Prostate gland (tissue), 2 donors: Measurements from ENCODE around the gene FBXW7. TPM values are rescaled to one million over a fixed set of nuclear protein-coding genes. Genes with fewer than 3 reads are reported as not detected.
A peak's percentile ranks its signal among the peaks of the same experiment; 100 is the strongest.

Source experiments
- DNase-seq: peaks from one replicate; pipeline ENCODE4 v3.0.0-alpha.2; 2019; ENCODE audit warnings: low spot score
- H3K27ac ChIP-seq, 2 donors: fragments of 200-600 bp; sonication (generic); 2 replicates each; pipeline ENCODE4 v1.5.1; 2017 to 2019
- H3K27me3 ChIP-seq: fragments of 200-600 bp; sonication (generic); replicated peaks from 2 replicates; pipeline ENCODE4 v1.5.1; 2019; ENCODE audit not compliant: insufficient read depth
- H3K36me3 ChIP-seq, 2 donors: fragments of 200-600 bp; sonication (generic); 1 replicate in 1 of 2; 2 replicates in 1 of 2; pipeline versions ENCODE4 v1.5.1 to v1.8.1; 2017 to 2019
- H3K4me1 ChIP-seq: fragments of 200-600 bp; sonication (generic); replicated peaks from 2 replicates; pipeline ENCODE4 v1.5.1; 2019
- H3K4me3 ChIP-seq, 2 donors: fragments of 200-600 bp; sonication (generic); 2 replicates each; pipeline ENCODE4 v1.5.1; 2017 to 2019
- H3K9me3 ChIP-seq: fragments of 200-600 bp; sonication (generic); 2 replicates; pipeline ENCODE4 v1.5.1; 2017
- CTCF ChIP-seq, 4 experiments: fragments of 200-600 bp in 2 of 4; fragments of 450-650 bp in 2 of 4; sonication (generic) in 2 of 4; IDR thresholded peaks; 1 replicate in 3 of 4; 2 replicates in 1 of 4; pipeline ENCODE4 v1.5.1; 2016 to 2019; ENCODE audit warnings: antibody characterized with exemption in 4 of 4, mild to moderate bottlenecking in 2 of 4, moderate library complexity in 2 of 4
- POLR2A ChIP-seq: fragments of 450-650 bp; IDR thresholded peaks from one replicate; pipeline ENCODE4 v1.6.1; 2016; ENCODE audit warnings: antibody characterized with exemption, mild to moderate bottlenecking
- POLR2AphosphoS5 ChIP-seq: sonication (generic); formaldehyde crosslinking; IDR thresholded peaks from one replicate; pipeline ENCODE4 v1.6.1; 2017; ENCODE audit warnings: antibody characterized with exemption
- WGBS: methylation state at CpG from one replicate; pipeline ENCODE4 v1.1.5; 2018; 5-methylcytosine and 5-hydroxymethylcytosine counted together
- intact Hi-C: fragments of 100-400 bp; cut with DNase I; formaldehyde crosslinking; loops from one replicate; pipeline ENCODE4 v1.14.2; 2022
- total RNA-seq, 2 donors: library from RNA; depleted of rRNA; stranded (reverse); fragments of >200 nt; gene quantifications; one replicate each; pipeline ENCODE4 v1.1.0, GENCODE V29; 2016

The FBXW7 gene
- total RNA-seq, 2 donors from 2014 or later, result 21.8 to 24.9 TPM

GRCh38 chr4:152352622-152353116 lies 183.2 kb downstream of the FBXW7 start:
- peak overlapping the region; percentile 29 to 51 for H3K27ac ChIP-seq
- H3K9me3 ChIP-seq, result no peaks in the 10 kb centered on the region
- peak; percentile 72 for DNase-seq
- 16% methylated on average over 11 of the region's 11 CpGs for WGBS
- TF ChIP-seq CTCF (IDR thresholded peaks at IDR 0.05) (no peak), POLR2AphosphoS5 (peak; percentile 92), POLR2A (peak; percentile 17)
- H3K4me3 ChIP-seq, result peak overlapping the region; percentile 23 to 24
- no peaks in the 10 kb centered on the region for H3K4me1 ChIP-seq
- H3K27me3 ChIP-seq, result no peaks in the 10 kb centered on the region
- intact Hi-C loops, result no loop called here
- no peaks in the 10 kb centered on the region for H3K36me3 ChIP-seq

GRCh38 chr4:152352215-152352614 lies 183.7 kb downstream of the FBXW7 start:
- DNase-seq, result no peak
- WGBS, result 4% methylated on average over 4 of the region's 4 CpGs
- intact Hi-C loops, result no loop called here
- TF ChIP-seq POLR2A (no peak), CTCF (IDR thresholded peaks at IDR 0.05) (no peak), POLR2AphosphoS5 (no peak)
- Histone ChIP-seq H3K36me3 (no peaks in the 10 kb centered on the region), H3K27ac (peak overlapping the region; percentile 29 to 51), H3K4me3 (peak overlapping the region; percentile 23 to 24), H3K27me3 (no peaks in the 10 kb centered on the region), H3K9me3 (no peaks in the 10 kb centered on the region), H3K4me1 (no peaks in the 10 kb centered on the region)

DNA sequence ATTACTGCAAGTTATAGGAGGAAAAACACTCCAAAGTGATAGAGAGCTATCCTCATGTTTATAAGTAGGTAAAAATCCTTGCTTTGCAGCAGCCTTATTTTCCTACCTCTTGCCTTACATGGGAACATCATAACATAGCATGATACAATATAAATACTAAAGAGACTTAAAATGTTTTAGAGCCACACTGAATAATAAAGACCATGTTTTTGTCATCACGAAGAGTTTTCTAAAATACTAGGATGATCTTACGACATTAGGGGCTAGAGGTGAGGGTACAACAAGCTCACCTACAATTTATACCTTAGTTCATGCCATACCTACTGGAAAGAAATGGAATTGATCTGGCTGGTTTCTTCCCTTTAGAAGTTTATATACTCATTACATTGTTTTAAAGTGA lies 184.8 kb downstream of the FBXW7 start:
- Histone ChIP-seq H3K4me1 (no peaks in the 10 kb centered on the region), H3K4me3 (no peak overlapping the region), H3K27ac (no peak overlapping the region), H3K9me3 (no peaks in the 10 kb centered on the region), H3K27me3 (no peaks in the 10 kb centered on the region), H3K36me3 (no peaks in the 10 kb centered on the region)
- no peak for TF ChIP-seq CTCF (IDR thresholded peaks at IDR 0.05)
- WGBS, result 86% methylated on average over 2 of the region's 2 CpGs
- no peak for DNase-seq
- intact Hi-C loops, result no loop called here

DNA sequence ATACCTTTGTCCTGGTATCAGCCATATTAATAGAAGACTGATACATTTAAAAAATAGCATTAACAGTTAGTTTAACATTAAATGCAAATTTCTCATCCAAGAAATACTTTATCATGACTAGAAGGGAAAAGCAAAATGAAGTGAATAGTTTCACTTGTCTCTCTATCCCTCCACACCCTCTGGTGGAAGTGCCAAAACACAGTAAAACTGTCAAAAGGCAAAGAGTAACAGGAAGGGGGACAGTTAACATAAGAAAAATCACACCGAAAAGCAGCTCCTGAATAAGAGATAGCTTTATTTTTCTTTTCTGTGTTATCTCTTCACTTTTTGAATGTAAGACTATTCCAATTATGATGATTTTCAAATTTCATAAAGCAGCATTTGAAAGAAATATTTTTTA lies 187.2 kb downstream of the FBXW7 start:
- Histone ChIP-seq H3K9me3 (no peaks in the 10 kb centered on the region), H3K4me3 (no peak overlapping the region), H3K4me1 (no peaks in the 10 kb centered on the region), H3K36me3 (no peaks in the 10 kb centered on the region), H3K27ac (no peak overlapping the region), H3K27me3 (no peaks in the 10 kb centered on the region)
- 26% methylated on average over 1 of the region's 1 CpG for WGBS
- intact Hi-C loops, result no loop called here
- DNase-seq, result no peak
- TF ChIP-seq POLR2A (no peak), CTCF (IDR thresholded peaks at IDR 0.05) (peak in 2 of 4 experiments; percentile 8 to 29), POLR2AphosphoS5 (no peak)

DNA sequence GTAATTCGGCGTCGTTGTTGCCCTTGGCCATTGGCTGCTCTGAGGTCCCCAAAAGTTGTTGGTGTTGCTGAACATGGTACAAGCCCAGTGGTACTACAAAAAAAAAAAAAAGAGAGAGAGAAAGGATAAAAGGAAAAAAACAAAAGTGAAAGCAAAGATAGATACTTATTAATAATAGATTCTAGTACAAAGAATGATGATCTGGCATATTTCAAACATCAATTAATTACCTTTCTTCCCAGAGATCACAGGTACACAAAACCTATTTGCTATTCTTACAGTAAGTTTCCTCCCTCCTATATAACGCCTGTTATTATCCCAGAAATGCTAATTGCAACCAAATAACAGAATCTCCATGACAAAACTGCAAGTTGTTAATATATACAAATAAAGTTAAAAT lies 188.9 kb downstream of the FBXW7 start:
- Histone ChIP-seq H3K27ac (no peak overlapping the region), H3K4me3 (no peak overlapping the region), H3K27me3 (no peaks in the 10 kb centered on the region), H3K36me3 (no peaks in the 10 kb centered on the region), H3K9me3 (no peaks in the 10 kb centered on the region), H3K4me1 (no peaks in the 10 kb centered on the region)
- TF ChIP-seq POLR2A (no peak), POLR2AphosphoS5 (no peak), CTCF (IDR thresholded peaks at IDR 0.05) (no peak)
- DNase-seq, result no peak
- intact Hi-C loops, result no loop called here
- over 99% methylated on average over 4 of the region's 4 CpGs for WGBS
